ENCODE measurements around the gene OPCML. TPM values are rescaled to one million over a fixed set of nuclear protein-coding genes. Genes with fewer than 3 reads are reported as not detected.

The OPCML gene
- total and polyA plus RNA-seq, 4 donors, result under 0.01 to 0.01 TPM; not detected in 2

- TF ChIP-seq RAD21 (IDR thresholded peaks at IDR 0.05) (no peak), FOXA2 (IDR thresholded peaks at IDR 0.05) (no peak), YY1 (IDR thresholded peaks at IDR 0.05) (no peak), HNF4G (IDR thresholded peaks at IDR 0.05) (no peak)
- Histone ChIP-seq H3K4me3 (ENCODE audit: low read depth in 1 of 3, low read length in 3 of 3) (no peak overlapping the region), H3K4me1 (ENCODE audit: control insufficient read depth in 4 of 4, insufficient read depth in 4 of 4, low read length in 3 of 4) (no peaks in the 10 kb centered on the region), H3K9me3 (ENCODE audit: control insufficient read depth in 4 of 4, low read length in 3 of 4) (peaks cover 0 to 4% (median 4%) of the 10 kb centered on the region in 4 donors), H3K27me3 (ENCODE audit: control insufficient read depth in 4 of 4, insufficient read depth in 4 of 4, low read length in 3 of 4) (no peaks in the 10 kb centered on the region), H3K36me3 (ENCODE audit: control insufficient read depth in 4 of 4, insufficient read depth in 3 of 4, low read depth in 1 of 4, low read length in 3 of 4) (no peaks in the 10 kb centered on the region), H3K27ac (ENCODE audit: low read depth in 1 of 2, low read length in 2 of 2) (no peak overlapping the region), H3K9ac (ENCODE audit: low read depth in 1 of 2, low read length in 2 of 2) (no peak overlapping the region)
- WGBS, result 73% methylated on average over 7 of the region's 7 CpGs
- DNase-seq (ENCODE audit: low spot score), result no peak
These were observed 983.3 kb downstream of the OPCML start for GRCh38 chr11:132549001-132549400.

GRCh38 chr11:132544007-132544406, 988.3 kb downstream of the OPCML start:
- no peaks in the 10 kb centered on the region for H3K4me1 ChIP-seq (ENCODE audit: control insufficient read depth in 4 of 4, insufficient read depth in 4 of 4, low read length in 3 of 4)
- no peak overlapping the region for H3K4me3 ChIP-seq (ENCODE audit: low read depth in 1 of 3, low read length in 3 of 3)
- DNase-seq (ENCODE audit: low spot score), result no peak
- H3K27ac ChIP-seq (ENCODE audit: low read depth in 1 of 2, low read length in 2 of 2), result no peak overlapping the region
- no peaks in the 10 kb centered on the region for H3K36me3 ChIP-seq (ENCODE audit: control insufficient read depth in 4 of 4, insufficient read depth in 3 of 4, low read depth in 1 of 4, low read length in 3 of 4)
- TF ChIP-seq FOXA1 (IDR thresholded peaks at IDR 0.05) (no peak), REST (IDR thresholded peaks at IDR 0.05) (no peak), SP1 (IDR thresholded peaks at IDR 0.05) (no peak), TAF1 (conservative IDR thresholded peaks at IDR 0.05) (no peak), CTCF (IDR thresholded peaks at IDR 0.05; ENCODE audit: low read depth, low read length, missing input control) (no peak), ZBTB33 (IDR thresholded peaks at IDR 0.05) (no peak), EGR1 (IDR thresholded peaks at IDR 0.05; ENCODE audit: low read depth in 2 of 2) (no peak), FOXA2 (IDR thresholded peaks at IDR 0.05) (no peak), RAD21 (IDR thresholded peaks at IDR 0.05) (no peak), ATF3 (IDR thresholded peaks at IDR 0.05) (no peak), RXRA (IDR thresholded peaks at IDR 0.05) (no peak), YY1 (IDR thresholded peaks at IDR 0.05) (no peak), HNF4G (IDR thresholded peaks at IDR 0.05) (no peak), JUND (IDR thresholded peaks at IDR 0.05) (no peak), HNF4A (conservative IDR thresholded peaks at IDR 0.05) (no peak), MAX (IDR thresholded peaks at IDR 0.05) (no peak), NR2F2 (IDR thresholded peaks at IDR 0.05) (no peak), GABPA (IDR thresholded peaks at IDR 0.05 in 1 of 2, conservative IDR thresholded peaks at IDR 0.05 in 1 of 2) (no peak)
- peaks cover 0 to under 1% (median 0%) of the 10 kb centered on the region in 4 donors for H3K27me3 ChIP-seq (ENCODE audit: control insufficient read depth in 4 of 4, insufficient read depth in 4 of 4, low read length in 3 of 4)
- peaks cover 0 to 2% (median 0%) of the 10 kb centered on the region in 4 donors for H3K9me3 ChIP-seq (ENCODE audit: control insufficient read depth in 4 of 4, low read length in 3 of 4)
- no peak overlapping the region for H3K9ac ChIP-seq (ENCODE audit: low read depth in 1 of 2, low read length in 2 of 2)
- WGBS, result 91% methylated on average over 5 of the region's 5 CpGs
